ENCODE results near the gene PIK3R5. TPM values are rescaled to one million over a fixed set of nuclear protein-coding genes. Genes with fewer than 3 reads are reported as not detected.

Gene PIK3R5
- polyA plus RNA-seq, 1 donor from 2014 or later: not detected

DNA sequence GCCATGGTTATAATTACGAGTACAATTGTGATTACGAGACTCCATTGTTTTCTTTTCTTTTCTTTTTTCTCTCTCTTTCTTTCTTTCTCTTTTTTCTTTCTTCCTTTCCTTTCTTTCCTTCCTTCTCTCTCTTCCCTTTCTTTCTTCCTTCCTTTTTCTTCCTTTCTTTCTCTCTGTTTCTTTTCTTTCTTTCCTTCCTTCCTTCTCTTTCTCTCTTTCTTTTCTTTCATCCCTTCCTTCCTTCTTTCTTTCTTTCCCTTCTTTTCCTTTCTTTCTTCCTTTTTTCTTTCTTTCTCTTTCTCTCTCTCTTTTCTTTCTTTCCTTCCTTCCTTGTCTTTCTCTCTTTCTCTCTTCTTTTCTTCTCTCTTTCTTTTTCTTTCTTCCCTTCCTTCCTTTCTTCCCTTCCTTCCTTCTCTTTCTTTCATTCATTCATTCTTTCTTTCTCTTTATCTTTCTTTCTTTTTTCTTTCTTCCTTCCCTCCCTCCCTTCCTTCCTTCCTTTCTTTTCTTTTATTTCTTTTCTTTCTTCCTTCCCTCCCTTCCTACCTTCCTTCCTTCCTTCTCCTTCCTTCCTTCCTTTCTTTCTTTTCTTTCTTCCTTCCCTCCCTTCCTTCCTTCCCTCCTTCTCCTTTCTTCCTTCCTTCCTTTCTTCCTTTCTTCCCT is 41.7 kb upstream of the PIK3R5 start:
- H3K4me2 ChIP-seq (ENCODE audit: low read length): no peak overlapping the region
- no peak overlapping the region for H3K4me3 ChIP-seq (ENCODE audit: low read length)
- no peak overlapping the region for H2AFZ ChIP-seq (ENCODE audit: low read depth, low read length)
- no peaks in the 10 kb centered on the region for H3K9me2 ChIP-seq (ENCODE audit: insufficient read depth, low read length)
- TF ChIP-seq EZH2 (IDR thresholded peaks at IDR 0.05; ENCODE audit: borderline replicate concordance, insufficient read depth, low read length, poor library complexity, severe bottlenecking) (peak; percentile 30), EP300 (conservative IDR thresholded peaks at IDR 0.05; ENCODE audit: poor library complexity, severe bottlenecking) (no peak), MXI1 (conservative IDR thresholded peaks at IDR 0.05; ENCODE audit: poor library complexity, severe bottlenecking) (no peak)
- TF ChIP-seq, protein P1, sequence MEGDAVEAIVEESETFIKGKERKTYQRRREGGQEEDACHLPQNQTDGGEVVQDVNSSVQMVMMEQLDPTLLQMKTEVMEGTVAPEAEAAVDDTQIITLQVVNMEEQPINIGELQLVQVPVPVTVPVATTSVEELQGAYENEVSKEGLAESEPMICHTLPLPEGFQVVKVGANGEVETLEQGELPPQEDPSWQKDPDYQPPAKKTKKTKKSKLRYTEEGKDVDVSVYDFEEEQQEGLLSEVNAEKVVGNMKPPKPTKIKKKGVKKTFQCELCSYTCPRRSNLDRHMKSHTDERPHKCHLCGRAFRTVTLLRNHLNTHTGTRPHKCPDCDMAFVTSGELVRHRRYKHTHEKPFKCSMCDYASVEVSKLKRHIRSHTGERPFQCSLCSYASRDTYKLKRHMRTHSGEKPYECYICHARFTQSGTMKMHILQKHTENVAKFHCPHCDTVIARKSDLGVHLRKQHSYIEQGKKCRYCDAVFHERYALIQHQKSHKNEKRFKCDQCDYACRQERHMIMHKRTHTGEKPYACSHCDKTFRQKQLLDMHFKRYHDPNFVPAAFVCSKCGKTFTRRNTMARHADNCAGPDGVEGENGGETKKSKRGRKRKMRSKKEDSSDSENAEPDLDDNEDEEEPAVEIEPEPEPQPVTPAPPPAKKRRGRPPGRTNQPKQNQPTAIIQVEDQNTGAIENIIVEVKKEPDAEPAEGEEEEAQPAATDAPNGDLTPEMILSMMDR (IDR thresholded peaks at IDR 0.05; ENCODE audit: poor library complexity, severe bottlenecking): no peak
- H3F3A ChIP-seq (ENCODE audit: insufficient read depth, low read length, poor library complexity, severe bottlenecking): no peaks in the 10 kb centered on the region
- no peaks in the 10 kb centered on the region for H3K79me2 ChIP-seq (replicated peaks; ENCODE audit: insufficient read depth, low read length)
- H3K9ac ChIP-seq (ENCODE audit: low read length): no peak overlapping the region
- H4K20me1 ChIP-seq (ENCODE audit: insufficient read depth): no peaks in the 10 kb centered on the region
- H3K36me3 ChIP-seq (ENCODE audit: insufficient read depth, low read length): no peaks in the 10 kb centered on the region
- H3K9me3 ChIP-seq (ENCODE audit: low read length): no peaks in the 10 kb centered on the region
- no peak overlapping the region for H3K27ac ChIP-seq (ENCODE audit: low read length)
- H3K27me3 ChIP-seq (ENCODE audit: insufficient read depth, low read depth, low read length): peaks cover 34% of the 10 kb centered on the region

DNA sequence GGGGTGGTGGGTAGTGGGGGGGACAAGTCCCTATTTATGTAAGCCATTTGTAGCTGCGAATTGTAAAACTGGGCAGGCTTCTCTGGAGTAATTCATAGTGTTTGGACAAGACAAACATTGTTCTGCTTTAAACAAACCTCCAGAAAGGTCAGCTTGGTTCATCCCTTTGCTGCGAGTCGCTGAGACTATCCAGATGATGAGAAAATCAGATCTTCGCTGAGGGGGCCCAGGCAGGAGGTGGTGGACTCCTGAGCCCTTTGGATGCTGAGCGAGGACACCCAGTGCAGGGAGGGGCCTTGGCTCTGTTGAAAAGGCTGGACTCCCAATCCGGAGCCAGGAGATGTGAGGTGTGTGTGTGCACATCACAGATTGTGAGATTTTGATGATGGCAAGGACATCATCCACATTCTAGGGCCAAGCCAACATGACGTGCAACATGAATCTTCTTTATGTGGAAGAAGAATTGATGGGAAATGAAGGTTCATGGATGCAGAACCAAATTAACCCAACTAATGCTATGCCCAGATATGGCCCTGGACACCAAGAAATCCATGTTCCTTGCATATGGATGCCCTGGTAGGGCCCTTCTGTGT is 40.8 kb upstream of the PIK3R5 start:
- no peaks in the 10 kb centered on the region for H3F3A ChIP-seq (ENCODE audit: insufficient read depth, low read length, poor library complexity, severe bottlenecking)
- H3K4me3 ChIP-seq (ENCODE audit: low read length): no peak overlapping the region
- no peaks in the 10 kb centered on the region for H4K20me1 ChIP-seq (ENCODE audit: insufficient read depth)
- no peaks in the 10 kb centered on the region for H3K9me3 ChIP-seq (ENCODE audit: low read length)
- no peak overlapping the region for H2AFZ ChIP-seq (ENCODE audit: low read depth, low read length)
- peaks cover 39% of the 10 kb centered on the region for H3K27me3 ChIP-seq (ENCODE audit: insufficient read depth, low read depth, low read length)
- H3K79me2 ChIP-seq (replicated peaks; ENCODE audit: insufficient read depth, low read length): no peaks in the 10 kb centered on the region
- no peaks in the 10 kb centered on the region for H3K36me3 ChIP-seq (ENCODE audit: insufficient read depth, low read length)
- H3K27ac ChIP-seq (ENCODE audit: low read length): no peak overlapping the region
- no peak overlapping the region for H3K9ac ChIP-seq (ENCODE audit: low read length)
- TF ChIP-seq POLR2AphosphoS5 (IDR thresholded peaks at IDR 0.05) (no peak), TAF1 (IDR thresholded peaks at IDR 0.05; ENCODE audit: low read depth) (no peak), MXI1 (conservative IDR thresholded peaks at IDR 0.05; ENCODE audit: poor library complexity, severe bottlenecking) (no peak), SMC3 (conservative IDR thresholded peaks at IDR 0.05; ENCODE audit: poor library complexity) (no peak), EP300 (conservative IDR thresholded peaks at IDR 0.05; ENCODE audit: poor library complexity, severe bottlenecking) (no peak), EZH2 (IDR thresholded peaks at IDR 0.05; ENCODE audit: borderline replicate concordance, insufficient read depth, low read length, poor library complexity, severe bottlenecking) (no peak)
- TF ChIP-seq, protein P1 (IDR thresholded peaks at IDR 0.05; ENCODE audit: poor library complexity, severe bottlenecking): no peak
- TF ChIP-seq, protein P2, sequence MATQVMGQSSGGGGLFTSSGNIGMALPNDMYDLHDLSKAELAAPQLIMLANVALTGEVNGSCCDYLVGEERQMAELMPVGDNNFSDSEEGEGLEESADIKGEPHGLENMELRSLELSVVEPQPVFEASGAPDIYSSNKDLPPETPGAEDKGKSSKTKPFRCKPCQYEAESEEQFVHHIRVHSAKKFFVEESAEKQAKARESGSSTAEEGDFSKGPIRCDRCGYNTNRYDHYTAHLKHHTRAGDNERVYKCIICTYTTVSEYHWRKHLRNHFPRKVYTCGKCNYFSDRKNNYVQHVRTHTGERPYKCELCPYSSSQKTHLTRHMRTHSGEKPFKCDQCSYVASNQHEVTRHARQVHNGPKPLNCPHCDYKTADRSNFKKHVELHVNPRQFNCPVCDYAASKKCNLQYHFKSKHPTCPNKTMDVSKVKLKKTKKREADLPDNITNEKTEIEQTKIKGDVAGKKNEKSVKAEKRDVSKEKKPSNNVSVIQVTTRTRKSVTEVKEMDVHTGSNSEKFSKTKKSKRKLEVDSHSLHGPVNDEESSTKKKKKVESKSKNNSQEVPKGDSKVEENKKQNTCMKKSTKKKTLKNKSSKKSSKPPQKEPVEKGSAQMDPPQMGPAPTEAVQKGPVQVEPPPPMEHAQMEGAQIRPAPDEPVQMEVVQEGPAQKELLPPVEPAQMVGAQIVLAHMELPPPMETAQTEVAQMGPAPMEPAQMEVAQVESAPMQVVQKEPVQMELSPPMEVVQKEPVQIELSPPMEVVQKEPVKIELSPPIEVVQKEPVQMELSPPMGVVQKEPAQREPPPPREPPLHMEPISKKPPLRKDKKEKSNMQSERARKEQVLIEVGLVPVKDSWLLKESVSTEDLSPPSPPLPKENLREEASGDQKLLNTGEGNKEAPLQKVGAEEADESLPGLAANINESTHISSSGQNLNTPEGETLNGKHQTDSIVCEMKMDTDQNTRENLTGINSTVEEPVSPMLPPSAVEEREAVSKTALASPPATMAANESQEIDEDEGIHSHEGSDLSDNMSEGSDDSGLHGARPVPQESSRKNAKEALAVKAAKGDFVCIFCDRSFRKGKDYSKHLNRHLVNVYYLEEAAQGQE (IDR thresholded peaks at IDR 0.05; ENCODE audit: borderline replicate concordance): no peak
- H3K4me2 ChIP-seq (ENCODE audit: low read length): no peak overlapping the region
- no peaks in the 10 kb centered on the region for H3K9me2 ChIP-seq (ENCODE audit: insufficient read depth, low read length)

All from neural cell (in vitro differentiated cells).